Heart left ventricle (tissue), 16 donors: ENCODE results near the gene BCR. TPM values are rescaled to one million over a fixed set of nuclear protein-coding genes. Genes with fewer than 3 reads are reported as not detected.

ENCODE experiments used
- ATAC-seq, 4 donors: fragments of 200-7000 bp; cut with Tn5 transposase; one replicate each; pipeline ENCODE4 v1.9.1; 2020 to 2022; ENCODE audit warnings: moderate library complexity in 4 of 4, mild to moderate bottlenecking in 3 of 4, moderate number of reproducible peaks in 1 of 4
- DNase-seq, 5 donors: peaks; one replicate each; pipeline ENCODE4 v3.0.0-alpha.2; 2020
- H3K27ac ChIP-seq, 12 donors: fragments of 200-600 bp; sonication (generic) in 4 of 12; one replicate each; pipeline versions ENCODE4 v1.5.0 to v1.8.0; 2016 to 2022; ENCODE audit warnings: mild to moderate bottlenecking in 2 of 12
- H3K27me3 ChIP-seq, 9 donors: fragments of 200-600 bp; sonication (generic) in 2 of 9; one replicate each; pipeline versions ENCODE4 v1.5.1 to v1.8.0; 2016 to 2022; ENCODE audit warnings: mild to moderate bottlenecking in 3 of 9
- H3K36me3 ChIP-seq, 9 donors: fragments of 200-600 bp; sonication (generic) in 2 of 9; one replicate each; pipeline versions ENCODE4 v1.5.0 to v1.8.0; 2018 to 2022; ENCODE audit warnings: mild to moderate bottlenecking in 2 of 9
- H3K4me1 ChIP-seq, 12 donors: fragments of 200-600 bp; sonication (generic) in 4 of 12; one replicate each; pipeline versions ENCODE4 v1.5.0 to v1.8.0; 2016 to 2022; ENCODE audit warnings: mild to moderate bottlenecking in 3 of 12
- H3K4me3 ChIP-seq, 12 donors: fragments of 200-600 bp; sonication (generic) in 4 of 12; one replicate each; pipeline versions ENCODE4 v1.5.0 to v1.8.0; 2017 to 2022; ENCODE audit warnings: mild to moderate bottlenecking in 9 of 12, moderate library complexity in 4 of 12
- H3K9me3 ChIP-seq, 12 donors: fragments of 200-600 bp; sonication (generic) in 4 of 12; one replicate each; pipeline versions ENCODE4 v1.5.0 to v1.8.0; 2016 to 2022; ENCODE audit warnings: mild to moderate bottlenecking in 1 of 12
- POLR2A ChIP-seq, 2 donors: fragments of 450-650 bp; IDR thresholded peaks; one replicate each; pipeline ENCODE4 v1.6.1; 2017; ENCODE audit warnings: antibody characterized with exemption in 2 of 2, mild to moderate bottlenecking in 2 of 2, moderate library complexity in 2 of 2
- WGBS, 4 donors: extraction: QIAGEN DNeasy Blood & Tissue Kit in 2 of 4; methylation state at CpG; one replicate each; pipeline versions ENCODE4 v1.1.5 to v1.1.7; 2013 to 2018; 5-methylcytosine and 5-hydroxymethylcytosine counted together
- intact Hi-C, 10 donors: fragments of 100-400 bp; cut with DNase I; formaldehyde crosslinking; loops; one replicate each; pipeline versions ENCODE4 v1.11.1 to v1.14.2; 2022
- long read RNA-seq, 3 donors: library from polyadenylated mRNA; unstranded; transcript quantifications; one replicate each; pipeline ENCODE4 v2.0.0, GENCODE V29; 2020 to 2021
- polyA plus RNA-seq, 2 donors: library from polyadenylated mRNA; stranded (reverse); fragments of 200-250 nt; gene quantifications; one replicate each; pipeline ENCODE4 v1.2.3, GENCODE V29; 2013
- total RNA-seq, 9 donors: library from RNA; depleted of rRNA in 2 of 9; stranded (reverse); fragments of >200 nt in 2 of 9; fragmentation: NEBNext Ultra II Directional in 3 of 9; extraction: Animal tissue kit (Norgen Biotek cat#: 25700) in 3 of 9; gene quantifications; one replicate each; pipeline versions ENCODE4 v1.1.0 to v1.2.4, GENCODE V29; 2016 to 2023
- TF ChIP-seq, protein P1 (sequence below), 12 donors: fragments of 200-600 bp; sonication (generic) in 4 of 12; IDR thresholded peaks; one replicate each; pipeline versions ENCODE4 v1.5.0 to v1.8.0; 2018 to 2022; ENCODE audit warnings: antibody characterized with exemption in 12 of 12, mild to moderate bottlenecking in 5 of 12
- donor health status: ischemic (EF 13 %, LVEDD 7.1; RV severe dilation, severe dysfunction).
- donor health status: healthy with polysubstance abuse.
- donor health status: DM: no; HTN: yes; CAD: no.
- donor health status: DM: no; HTN: no; CAD: no.
- donor health status: ischemic (EF 25% LVEDD 6.9; RV normal size, moderate dysfunction).
- donor health status: ischemic (EF 25% LVEDD 5.7; RV mildly dilated, moderate dysfunction).
- donor health status: healthy.
- donor health status: DM: yes; HTN: yes; CAD: no.
- donor health status: ischemic (EF 35%, LVEDD 5.7; RV mildly dilated, moderate dysfunction).
- donor health status: nonischemic (EF 11% LVEDD 7.7; RV severe dilation, severe dysfunction).
- donor health status: DM: yes; HTN: yes; CAD: no.
- donor health status: PGD.
- donor health status: ischemic (EF 29% LVEDD 5.4; RV normal size, mild dysfunction).
- donor health status: nonischemic (EF 23%, LVEDD 6.1; RV moderate dilation, normal function).

The BCR gene
- 10 to 100 TPM; 24.0 to 51.1 (median 29.3) TPM for total RNA-seq
- polyA plus RNA-seq: 10 to 100 TPM; 12.6 to 22.4 TPM
- long read RNA-seq, donor 1, full-length matches to known transcripts: 31 of 59 reads
- long read RNA-seq, donor 1, partial matches to known transcripts: 20 of 59 reads
- long read RNA-seq, donor 1, other reads (novel, unspliced or antisense): 8 of 59 reads
- long read RNA-seq, donor 2, full-length matches to known transcripts: 20 of 62 reads
- long read RNA-seq, donor 2, partial matches to known transcripts: 37 of 62 reads
- long read RNA-seq, donor 2, other reads (novel, unspliced or antisense): 5 of 62 reads
- long read RNA-seq, donor 3, full-length matches to known transcripts: 32 of 70 reads
- long read RNA-seq, donor 3, partial matches to known transcripts: 22 of 70 reads
- long read RNA-seq, donor 3, other reads (novel, unspliced or antisense): 16 of 70 reads

- peak within 1 kb of the TSS in 11 of 12 donors; percentile 34 to 85 (median 64) for H3K27ac ChIP-seq
- DNase-seq (peak; percentile 76 to 88 (median 81)), ATAC-seq (peak; percentile 69 to 94 (median 89))
- H3K27me3 ChIP-seq: no peaks in the 10 kb centered on the region
- peaks cover 11 to 63% (median 47%) of the 10 kb centered on the region in 12 donors for H3K4me1 ChIP-seq
- TF ChIP-seq, protein P1, sequence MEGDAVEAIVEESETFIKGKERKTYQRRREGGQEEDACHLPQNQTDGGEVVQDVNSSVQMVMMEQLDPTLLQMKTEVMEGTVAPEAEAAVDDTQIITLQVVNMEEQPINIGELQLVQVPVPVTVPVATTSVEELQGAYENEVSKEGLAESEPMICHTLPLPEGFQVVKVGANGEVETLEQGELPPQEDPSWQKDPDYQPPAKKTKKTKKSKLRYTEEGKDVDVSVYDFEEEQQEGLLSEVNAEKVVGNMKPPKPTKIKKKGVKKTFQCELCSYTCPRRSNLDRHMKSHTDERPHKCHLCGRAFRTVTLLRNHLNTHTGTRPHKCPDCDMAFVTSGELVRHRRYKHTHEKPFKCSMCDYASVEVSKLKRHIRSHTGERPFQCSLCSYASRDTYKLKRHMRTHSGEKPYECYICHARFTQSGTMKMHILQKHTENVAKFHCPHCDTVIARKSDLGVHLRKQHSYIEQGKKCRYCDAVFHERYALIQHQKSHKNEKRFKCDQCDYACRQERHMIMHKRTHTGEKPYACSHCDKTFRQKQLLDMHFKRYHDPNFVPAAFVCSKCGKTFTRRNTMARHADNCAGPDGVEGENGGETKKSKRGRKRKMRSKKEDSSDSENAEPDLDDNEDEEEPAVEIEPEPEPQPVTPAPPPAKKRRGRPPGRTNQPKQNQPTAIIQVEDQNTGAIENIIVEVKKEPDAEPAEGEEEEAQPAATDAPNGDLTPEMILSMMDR (IDR thresholded peaks at IDR 0.05): peak in 4 of 12 donors; percentile 8 to 31 (median 10)
- TF ChIP-seq POLR2A (IDR thresholded peaks at IDR 0.05): peak in 1 of 2 donors; percentile 62
- peak within 1 kb of the TSS; percentile 41 to 90 (median 71) for H3K4me3 ChIP-seq
- peaks cover 0 to 14% (median 0%) of the 10 kb centered on the region in 12 donors for H3K9me3 ChIP-seq
- H3K36me3 ChIP-seq: no peaks in the 10 kb centered on the region
- WGBS, 4 donors: 0 to 1% (median 1%) methylated on average over 18 to 88 of the region's 88 CpGs; no CpG with 5 or more reads in 1 of the 4 donors
- intact Hi-C loops: loop anchor here in 9 of 10 donors (2.0 to 5.0 kb wide), 6 partner anchors 37 to 57 kb away; no protein-coding TSS in a partner anchor
These were observed at the start of gene BCR for GRCh38 chr22:23180301-23180892. Gene BCR (plus strand): TSS chr22:23180509. CDS start chr22:23180961, 452 bp downstream.

DNA sequence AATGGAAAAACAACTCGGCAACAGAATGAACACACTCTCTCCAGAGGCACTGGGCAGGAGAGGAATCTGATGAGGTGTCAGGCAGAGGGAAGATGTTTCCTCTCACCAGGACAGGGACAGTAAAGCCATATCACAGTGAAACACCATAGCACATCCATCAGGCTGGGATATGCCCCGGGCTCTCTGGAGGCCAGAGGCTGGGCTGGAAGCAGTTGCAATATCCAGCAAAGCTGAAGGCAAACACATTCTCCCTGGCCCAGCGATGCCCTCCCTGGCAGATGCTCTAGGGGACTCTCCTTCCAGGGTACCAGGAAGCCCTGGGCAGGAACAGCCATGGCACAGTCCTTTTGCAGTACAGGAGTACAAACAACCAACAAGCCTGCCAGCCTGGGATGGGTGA lies 49.6 kb upstream of the BCR start:
- H3K4me3 ChIP-seq: no peak overlapping the region
- intact Hi-C loops: no loop called here
- H3K27ac ChIP-seq: no peak overlapping the region
- H3K9me3 ChIP-seq: no peaks in the 10 kb centered on the region
- DNase-seq (no peak), ATAC-seq (no peak)
- 65 to 72% (median 68%) methylated on average over 3 of the region's 3 CpGs for WGBS, 4 donors
- TF ChIP-seq, protein P1 (IDR thresholded peaks at IDR 0.05): no peak
- no peak for TF ChIP-seq POLR2A (IDR thresholded peaks at IDR 0.05)
- no peaks in the 10 kb centered on the region for H3K36me3 ChIP-seq
- peaks cover 0 to 10% (median 3%) of the 10 kb centered on the region in 12 donors for H3K4me1 ChIP-seq
- no peaks in the 10 kb centered on the region for H3K27me3 ChIP-seq

DNA sequence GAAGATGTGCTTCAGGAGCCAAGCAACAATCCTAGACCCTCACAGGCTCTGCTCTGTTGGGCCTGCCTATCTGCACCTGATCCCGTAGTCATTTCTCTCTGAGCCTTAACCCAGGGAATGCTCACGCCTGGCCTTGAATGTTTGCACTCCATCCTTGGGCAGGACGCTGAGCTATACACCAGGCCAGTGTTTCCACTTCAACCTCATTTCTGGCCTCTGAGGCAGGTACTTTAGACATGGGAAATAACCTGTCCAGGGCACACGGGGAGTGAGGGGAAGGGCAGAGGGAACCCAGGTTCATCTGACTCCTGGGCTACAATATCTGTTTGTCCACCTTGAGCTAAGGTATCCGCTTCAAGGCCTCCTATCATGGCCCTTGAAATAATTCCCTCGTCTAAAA lies 48.4 kb upstream of the BCR start:
- Histone ChIP-seq H3K27ac (no peak overlapping the region), H3K27me3 (no peaks in the 10 kb centered on the region), H3K36me3 (no peaks in the 10 kb centered on the region), H3K4me1 (peaks cover 0 to 10% (median 3%) of the 10 kb centered on the region in 12 donors), H3K9me3 (no peaks in the 10 kb centered on the region), H3K4me3 (no peak overlapping the region)
- no peak for TF ChIP-seq POLR2A (IDR thresholded peaks at IDR 0.05)
- TF ChIP-seq, protein P1 (IDR thresholded peaks at IDR 0.05): no peak
- DNase-seq (no peak), ATAC-seq (no peak)
- intact Hi-C loops: no loop called here
- WGBS, 4 donors: 80 to 92% (median 82%) methylated on average over 6 of the region's 6 CpGs
